Esophagus squamous epithelium (tissue), 5 donors: Measurements from ENCODE around the gene OR8B4. TPM values are rescaled to one million over a fixed set of nuclear protein-coding genes. Genes with fewer than 3 reads are reported as not detected.

Experiments used
- DNase-seq: peaks from one replicate; lab custom pipeline; 2025; lab: John Stamatoyannopoulos, UW
- H3K27ac ChIP-seq, 4 donors: fragments of 200-600 bp; sonication (generic); one replicate each; pipeline ENCODE4 v1.5.1; 2016 to 2019; ENCODE audit warnings: mild to moderate bottlenecking in 1 of 4
- H3K27me3 ChIP-seq, 4 donors: fragments of 200-600 bp; sonication (generic); 1 replicate in 3 of 4; 2 replicates in 1 of 4; pipeline versions ENCODE4 v1.5.1 to v1.6.0; 2017 to 2021; ENCODE audit warnings: antibody characterized with exemption in 1 of 4
- H3K36me3 ChIP-seq, 3 donors: fragments of 200-600 bp; sonication (generic); one replicate each; pipeline ENCODE4 v1.5.1; 2016 to 2019
- H3K4me1 ChIP-seq, 3 donors: fragments of 200-600 bp; sonication (generic); one replicate each; pipeline ENCODE4 v1.5.1; 2017 to 2019
- H3K4me3 ChIP-seq, 4 donors: fragments of 200-600 bp; sonication (generic); 1 replicate in 3 of 4; 2 replicates in 1 of 4; pipeline ENCODE4 v1.5.1; 2016 to 2019; ENCODE audit warnings: mild to moderate bottlenecking in 2 of 4, moderate library complexity in 1 of 4
- H3K9me3 ChIP-seq, 3 donors: fragments of 200-600 bp; sonication (generic); one replicate each; pipeline ENCODE4 v1.5.1; 2016 to 2019
- POLR2A ChIP-seq, 4 donors: fragments of 450-650 bp; IDR thresholded peaks; one replicate each; pipeline ENCODE4 v1.6.1; 2017; ENCODE audit warnings: antibody characterized with exemption in 4 of 4, mild to moderate bottlenecking in 4 of 4, moderate library complexity in 3 of 4
- WGBS, 2 donors: methylation state at CpG; one replicate each; pipeline ENCODE4 v1.1.5; 2018; 5-methylcytosine and 5-hydroxymethylcytosine counted together
- intact Hi-C: fragments of 100-400 bp; cut with DNase I; formaldehyde crosslinking; loops from one replicate; pipeline ENCODE4 v1.15.0; 2022
- total RNA-seq, 4 donors: library from RNA; depleted of rRNA; stranded (reverse); fragments of >200 nt; gene quantifications; one replicate each; pipeline ENCODE4 v1.1.0, GENCODE V29; 2016
- TF ChIP-seq, protein P1 (sequence below), 6 experiments: fragments of 450-650 bp in 4 of 6; fragments of 200-600 bp in 2 of 6; sonication (generic) in 2 of 6; IDR thresholded peaks; one replicate each; pipeline ENCODE4 v1.5.1; 2016 to 2019; ENCODE audit warnings: antibody characterized with exemption in 6 of 6, mild to moderate bottlenecking in 4 of 6, moderate library complexity in 4 of 6
- donor health status: DM: yes; HTN: yes; CAD: no.

OR8B4 gene
- total RNA-seq, 4 donors from 2014 or later = not detected

DNA sequence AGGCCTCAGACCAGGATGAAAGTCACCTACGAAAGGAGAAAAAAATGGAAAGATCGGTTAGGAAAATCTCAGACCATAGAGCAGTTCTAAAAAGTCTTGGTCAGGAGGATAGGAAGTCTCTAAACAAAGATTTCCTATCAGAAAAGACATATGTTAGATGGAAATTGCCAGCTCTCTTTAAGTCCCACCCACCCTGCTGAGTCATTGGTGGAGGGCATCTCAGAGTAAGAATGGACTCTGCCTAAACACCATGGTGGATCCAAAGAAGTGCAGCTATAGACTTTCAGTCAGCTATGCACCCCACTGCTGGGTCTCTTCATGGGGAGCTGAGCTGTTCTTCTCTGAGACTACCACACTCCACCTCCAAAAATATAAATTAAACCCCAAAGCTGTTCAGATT, 44.1 kb downstream of the OR8B4 start:
- intact Hi-C loops = no loop called here
- TF ChIP-seq, protein P1, sequence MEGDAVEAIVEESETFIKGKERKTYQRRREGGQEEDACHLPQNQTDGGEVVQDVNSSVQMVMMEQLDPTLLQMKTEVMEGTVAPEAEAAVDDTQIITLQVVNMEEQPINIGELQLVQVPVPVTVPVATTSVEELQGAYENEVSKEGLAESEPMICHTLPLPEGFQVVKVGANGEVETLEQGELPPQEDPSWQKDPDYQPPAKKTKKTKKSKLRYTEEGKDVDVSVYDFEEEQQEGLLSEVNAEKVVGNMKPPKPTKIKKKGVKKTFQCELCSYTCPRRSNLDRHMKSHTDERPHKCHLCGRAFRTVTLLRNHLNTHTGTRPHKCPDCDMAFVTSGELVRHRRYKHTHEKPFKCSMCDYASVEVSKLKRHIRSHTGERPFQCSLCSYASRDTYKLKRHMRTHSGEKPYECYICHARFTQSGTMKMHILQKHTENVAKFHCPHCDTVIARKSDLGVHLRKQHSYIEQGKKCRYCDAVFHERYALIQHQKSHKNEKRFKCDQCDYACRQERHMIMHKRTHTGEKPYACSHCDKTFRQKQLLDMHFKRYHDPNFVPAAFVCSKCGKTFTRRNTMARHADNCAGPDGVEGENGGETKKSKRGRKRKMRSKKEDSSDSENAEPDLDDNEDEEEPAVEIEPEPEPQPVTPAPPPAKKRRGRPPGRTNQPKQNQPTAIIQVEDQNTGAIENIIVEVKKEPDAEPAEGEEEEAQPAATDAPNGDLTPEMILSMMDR (IDR thresholded peaks at IDR 0.05) = no peak
- no peak for TF ChIP-seq POLR2A (IDR thresholded peaks at IDR 0.05)
- Histone ChIP-seq H3K9me3 (no peaks in the 10 kb centered on the region), H3K36me3 (no peaks in the 10 kb centered on the region), H3K4me1 (no peaks in the 10 kb centered on the region), H3K4me3 (no peak overlapping the region), H3K27me3 (no peaks in the 10 kb centered on the region), H3K27ac (no peak overlapping the region)
- no peak for DNase-seq
- 84 to 87% methylated on average over 2 of the region's 2 CpGs for WGBS, 2 donors

DNA sequence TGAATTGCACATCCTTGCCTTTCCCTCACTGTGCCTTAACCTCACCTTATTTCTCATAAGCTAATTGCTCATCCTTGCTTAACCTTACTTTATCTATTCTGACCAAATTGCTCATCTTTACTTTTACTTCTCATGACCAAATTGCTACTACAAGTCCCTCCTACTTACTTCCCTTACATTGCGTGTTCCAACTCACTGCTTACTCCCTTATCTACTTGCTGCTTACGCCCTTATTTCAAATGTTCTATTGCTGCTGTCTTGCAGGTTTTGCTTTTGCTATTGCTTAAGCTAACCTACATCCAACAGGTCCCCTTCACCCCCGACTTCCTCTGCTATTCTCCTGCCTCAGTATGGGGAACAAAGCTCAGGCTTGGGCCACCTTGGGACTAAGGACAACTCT, 48.4 kb downstream of the OR8B4 start:
- Histone ChIP-seq H3K36me3 (no peaks in the 10 kb centered on the region), H3K27me3 (no peaks in the 10 kb centered on the region), H3K27ac (no peak overlapping the region), H3K9me3 (no peaks in the 10 kb centered on the region), H3K4me1 (no peaks in the 10 kb centered on the region), H3K4me3 (no peak overlapping the region)
- no peak for DNase-seq
- intact Hi-C loops = no loop called here
- 40 to 59% methylated on average over 2 to 3 of the region's 3 CpGs for WGBS, 2 donors
- no peak for TF ChIP-seq POLR2A (IDR thresholded peaks at IDR 0.05)
- TF ChIP-seq, protein P1 (IDR thresholded peaks at IDR 0.05) = no peak

Other genes with a start within 250 kb of the OR8B4 start
- not detected for gene OR10D3, start 241.5 kb downstream of the OR8B4 start, total RNA-seq
- gene OR8G1, start 183.8 kb downstream of the OR8B4 start, total RNA-seq = not detected
- gene OR8G5, start 168.5 kb downstream of the OR8B4 start, total RNA-seq = not detected
- gene OR8D1, start 110.9 kb downstream of the OR8B4 start, total RNA-seq = not detected
- not detected for gene OR8D2, start 104.7 kb downstream of the OR8B4 start, total RNA-seq
- gene OR8B2, start 40.4 kb downstream of the OR8B4 start, total RNA-seq = not detected
- not detected for gene OR8B3, start 25.8 kb downstream of the OR8B4 start, total RNA-seq
- gene OR8B8, start 20.8 kb upstream of the OR8B4 start, total RNA-seq = not detected
- not detected for gene OR8B12, start 118.8 kb upstream of the OR8B4 start, total RNA-seq
- gene OR8A1, start 145.1 kb upstream of the OR8B4 start, total RNA-seq = not detected
- gene PANX3, start 186.6 kb upstream of the OR8B4 start, total RNA-seq = not detected
- gene TBRG1, start 198.0 kb upstream of the OR8B4 start, total RNA-seq = 10 to 100 TPM; 15.4 to 31.2 (median 19.8) TPM
- 10 to 100 TPM in 1 of 4 donors, 1 to 10 TPM in 3; 5.7 to 19.6 (median 8.0) TPM for gene SIAE, start 248.9 kb upstream of the OR8B4 start, total RNA-seq
- 1 to 10 TPM; 2.3 to 8.5 (median 6.0) TPM for gene SPA17, start 249.0 kb upstream of the OR8B4 start, total RNA-seq